GM13977 (cell line): ENCODE data around the gene RNASEH2B.

Source experiments
- DNase-seq: peaks from one replicate; pipeline ENCODE4 v3.0.0; 2012; ENCODE audit warnings: low spot score
- in situ Hi-C: fragments of 300-500 bp; cut with MboI; formaldehyde crosslinking; loops from one replicate; pipeline ENCODE4 v1.12.0; 2022; ENCODE audit warnings: low sequenced_read_pairs, low pct_unique_long_range_greater_than_20kb, mixed read lengths, inconsistent platforms; ENCODE audit not compliant: unreplicated experiment
- TF ChIP-seq, protein P1 (sequence below): IDR thresholded peaks from 2 replicates; pipeline ENCODE4 v1.5.1; 2012; ENCODE audit warnings: mild to moderate bottlenecking, control low read depth; ENCODE audit not compliant: insufficient read depth; ENCODE audit errors: extremely low read depth, missing control alignments

RNASEH2B gene

DNA sequence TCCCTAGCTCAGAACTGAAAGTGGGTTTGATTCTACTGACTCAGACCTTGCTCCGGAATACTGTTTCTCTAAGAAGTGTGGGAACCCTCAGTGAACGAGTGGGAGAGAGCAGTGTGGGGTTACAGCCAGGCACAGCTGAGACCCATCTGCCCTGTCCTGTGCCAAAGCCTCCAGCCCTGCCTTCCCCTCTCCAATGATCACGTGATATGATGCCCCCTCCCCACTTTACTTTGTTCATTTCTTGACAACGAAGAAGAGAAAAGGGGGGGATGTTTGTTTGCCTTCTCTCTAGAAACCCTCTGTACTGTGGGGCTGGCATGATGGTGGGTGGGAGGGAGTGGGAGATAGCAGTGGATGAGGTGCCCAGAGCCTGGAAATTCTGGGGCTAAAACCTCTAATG, 96.0 kb downstream of the RNASEH2B start:
- no peak for DNase-seq
- TF ChIP-seq, protein P1, sequence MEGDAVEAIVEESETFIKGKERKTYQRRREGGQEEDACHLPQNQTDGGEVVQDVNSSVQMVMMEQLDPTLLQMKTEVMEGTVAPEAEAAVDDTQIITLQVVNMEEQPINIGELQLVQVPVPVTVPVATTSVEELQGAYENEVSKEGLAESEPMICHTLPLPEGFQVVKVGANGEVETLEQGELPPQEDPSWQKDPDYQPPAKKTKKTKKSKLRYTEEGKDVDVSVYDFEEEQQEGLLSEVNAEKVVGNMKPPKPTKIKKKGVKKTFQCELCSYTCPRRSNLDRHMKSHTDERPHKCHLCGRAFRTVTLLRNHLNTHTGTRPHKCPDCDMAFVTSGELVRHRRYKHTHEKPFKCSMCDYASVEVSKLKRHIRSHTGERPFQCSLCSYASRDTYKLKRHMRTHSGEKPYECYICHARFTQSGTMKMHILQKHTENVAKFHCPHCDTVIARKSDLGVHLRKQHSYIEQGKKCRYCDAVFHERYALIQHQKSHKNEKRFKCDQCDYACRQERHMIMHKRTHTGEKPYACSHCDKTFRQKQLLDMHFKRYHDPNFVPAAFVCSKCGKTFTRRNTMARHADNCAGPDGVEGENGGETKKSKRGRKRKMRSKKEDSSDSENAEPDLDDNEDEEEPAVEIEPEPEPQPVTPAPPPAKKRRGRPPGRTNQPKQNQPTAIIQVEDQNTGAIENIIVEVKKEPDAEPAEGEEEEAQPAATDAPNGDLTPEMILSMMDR = no peak
- in situ Hi-C loops = no loop called here
